COLO668 (cell line): ENCODE data around the gene MMP25.
A peak's percentile ranks its signal among the peaks of the same experiment; 100 is the strongest.

Experiments used
- DNase-seq: peaks from one replicate; lab custom pipeline; 2025; ENCODE audit not compliant: unreplicated experiment; lab: John Stamatoyannopoulos, UW

Gene MMP25

DNA sequence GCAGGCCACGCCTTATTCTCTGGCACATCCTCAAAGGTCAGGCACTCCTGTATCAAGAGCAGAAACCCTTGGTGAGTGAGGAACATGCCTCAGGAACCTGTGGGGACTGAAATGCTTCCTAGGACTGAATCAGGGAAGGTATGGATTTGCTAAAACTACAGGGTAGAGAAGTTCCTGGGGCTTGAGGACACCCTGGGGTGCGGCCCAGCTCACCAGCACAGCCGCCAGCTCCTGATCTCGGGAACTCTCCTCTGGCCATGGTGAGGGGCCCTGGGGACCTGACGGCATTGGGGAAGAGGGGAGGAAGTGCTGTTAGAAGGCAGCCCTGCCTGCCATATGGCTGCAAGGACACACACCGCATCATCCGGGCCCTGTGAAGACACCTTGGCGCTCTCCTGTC is 45.2 kb downstream of the MMP25 start:
- no peak for DNase-seq

DNA sequence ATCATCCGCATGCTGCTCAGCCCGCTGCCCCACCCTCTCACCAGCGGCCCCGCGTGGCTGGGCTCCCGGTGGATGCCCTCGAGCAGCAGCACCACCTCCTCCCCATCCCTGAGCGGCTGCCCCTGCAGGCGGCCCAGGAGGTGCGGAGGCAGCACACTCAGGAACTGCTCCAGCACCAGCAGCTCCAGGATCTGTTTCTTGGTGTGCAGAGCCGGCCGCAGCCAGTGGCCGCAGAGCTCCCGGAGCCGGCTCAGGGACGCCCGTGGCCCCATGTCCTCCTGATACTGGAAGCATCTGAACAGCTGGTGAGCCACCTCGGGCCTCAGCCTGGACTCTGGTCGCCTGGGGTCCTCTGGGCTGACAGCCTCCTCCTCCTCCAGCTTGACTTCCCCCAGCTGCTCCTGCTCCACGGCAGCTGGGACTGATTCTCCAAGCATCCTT is 46.2 kb downstream of the MMP25 start:
- DNase-seq, result no peak

- DNase-seq, result peak; percentile 41
These were observed 48.1 kb downstream of the MMP25 start for GRCh38 chr16:3094289-3095027.

- no peak for DNase-seq
These were observed 49.5 kb downstream of the MMP25 start for GRCh38 chr16:3095869-3096268.

DNA sequence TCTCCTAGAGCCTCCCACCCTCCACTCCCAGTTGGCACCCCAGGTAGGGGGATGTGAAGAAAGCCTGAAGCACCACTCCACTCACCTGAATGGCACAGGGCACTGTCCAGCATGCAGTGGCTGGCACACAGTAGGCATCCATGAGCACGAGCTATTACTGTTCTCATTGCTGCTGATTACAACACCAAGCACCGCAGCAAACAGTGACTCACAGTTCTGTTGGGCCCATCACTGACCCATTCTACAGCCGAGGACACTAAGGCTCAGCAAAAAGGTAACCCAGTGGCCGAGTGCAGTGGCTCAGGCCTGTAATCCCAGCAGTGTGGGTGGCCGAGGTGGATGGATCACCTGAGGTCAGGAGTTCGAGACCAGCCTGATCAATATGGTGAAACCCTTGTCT is 50.0 kb downstream of the MMP25 start:
- no peak for DNase-seq

DNA sequence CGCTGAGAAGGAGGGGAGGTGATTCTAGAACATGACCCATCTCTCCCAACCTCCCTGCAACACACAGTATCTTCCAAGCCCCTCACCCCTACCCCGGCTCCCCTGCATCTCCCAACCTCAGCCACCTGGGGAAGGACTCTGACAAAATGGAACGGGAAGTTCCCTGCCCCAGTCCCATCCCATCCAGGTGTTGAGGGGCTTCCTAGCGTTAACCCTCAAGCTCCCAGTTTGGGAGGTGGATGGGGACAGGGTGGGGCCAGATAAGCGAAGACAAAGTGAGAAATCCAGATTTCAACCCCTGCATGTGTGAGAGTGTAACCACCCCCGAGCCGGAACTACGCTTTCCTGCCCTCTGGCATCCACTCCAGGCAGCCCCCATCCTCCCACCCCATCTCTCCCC is 50.9 kb downstream of the MMP25 start:
- no peak for DNase-seq

GRCh38 chr16:3098459-3099394 is 52.4 kb downstream of the MMP25 start, which contains the start of gene ZSCAN10:
Gene ZSCAN10 (minus strand): TSS chr16:3099294. CDS start chr16:3092937, 6,357 bp downstream.
- DNase-seq, result no peak

- DNase-seq, result no peak
These were observed 53.0 kb downstream of the MMP25 start for GRCh38 chr16:3099395-3099731.

- peak; percentile 94 for DNase-seq
These were observed 53.6 kb downstream of the MMP25 start for GRCh38 chr16:3099732-3100499.

- DNase-seq, result peak; percentile 17
These were observed 54.9 kb downstream of the MMP25 start for GRCh38 chr16:3101018-3101840.

- DNase-seq, result no peak
These were observed 55.6 kb downstream of the MMP25 start for GRCh38 chr16:3101841-3102470.

- peak; percentile 96 for DNase-seq
These were observed 60.0 kb downstream of the MMP25 start for GRCh38 chr16:3106205-3106928.
